Right ventricle myocardium superior (tissue), 1 donor: ENCODE data around the gene EEIG1. TPM values are rescaled to one million over a fixed set of nuclear protein-coding genes. Genes with fewer than 3 reads are reported as not detected.
A peak's percentile ranks its signal among the peaks of the same experiment; 100 is the strongest.

Experiments
- ATAC-seq: fragments of 200-7000 bp; cut with Tn5 transposase; one replicate; pipeline ENCODE4 v1.9.1; 2020; ENCODE audit warnings: mild to moderate bottlenecking; ENCODE audit not compliant: poor library complexity
- DNase-seq: peaks from one replicate; pipeline ENCODE4 v3.0.0-alpha.2; 2020
- intact Hi-C: fragments of 100-400 bp; cut with DNase I; formaldehyde crosslinking; loops from one replicate; pipeline ENCODE4 v1.11.2; 2022
- total RNA-seq: library from RNA; stranded (reverse); fragmentation: NEBNext Ultra II Directional; extraction: Animal tissue kit (Norgen Biotek cat#: 25700); gene quantifications from one replicate; pipeline ENCODE4 v1.2.1, GENCODE V29; 2021
- donor health status: DM: no; HTN: yes; CAD: no; lungs with severe emphysema.

EEIG1 gene
- total RNA-seq, 1 donor from 2014 or later: 21.8 TPM

DNA sequence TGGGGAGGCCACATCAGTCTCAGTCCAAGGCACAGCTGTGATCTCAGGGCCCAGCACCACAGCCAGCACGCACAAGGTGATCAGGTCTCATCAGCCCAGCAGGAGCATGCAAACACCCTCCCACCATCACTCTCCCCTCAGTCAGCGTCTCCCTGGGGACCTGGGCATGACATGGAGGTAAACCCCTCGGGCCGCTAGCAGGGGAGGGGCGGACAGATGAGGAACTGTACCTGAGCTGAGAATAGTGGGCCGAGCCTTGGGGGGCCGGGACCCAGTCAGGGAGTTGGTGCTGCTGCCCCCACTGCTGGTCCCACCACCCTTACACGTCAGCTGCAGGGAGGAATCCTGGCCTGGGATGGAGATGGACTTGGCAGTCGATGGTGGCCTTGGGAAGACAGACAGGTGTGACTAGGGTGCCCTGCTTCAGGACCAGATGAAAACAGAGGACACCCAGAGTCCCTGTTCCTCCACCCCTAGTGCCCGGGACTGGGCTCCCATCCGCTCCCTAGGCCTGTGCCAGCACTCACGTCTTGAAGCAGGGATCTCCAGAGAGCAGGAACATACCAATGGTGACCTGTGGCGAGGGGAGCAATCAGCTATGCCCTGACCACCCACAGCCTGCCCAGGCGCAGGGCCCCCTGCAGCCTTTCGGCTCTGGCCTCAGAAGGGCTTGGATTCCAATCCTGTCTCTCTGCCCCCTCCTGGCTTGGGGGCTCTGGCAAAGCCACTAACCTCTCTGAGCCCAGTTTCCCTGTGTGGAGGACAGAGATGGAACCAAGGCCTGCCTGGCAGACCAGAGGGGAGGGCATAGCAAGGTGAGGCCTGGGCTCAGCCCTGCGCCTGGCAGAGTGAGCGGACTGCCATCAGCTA is 32.7 kb downstream of the EEIG1 start:
- ATAC-seq (no peak), DNase-seq (no peak)
- intact Hi-C loops: no loop called here

GRCh38 chr9:127946728-127947127 is 34.1 kb downstream of the EEIG1 start:
- intact Hi-C loops: no loop called here
- no peak for DNase-seq

DNA sequence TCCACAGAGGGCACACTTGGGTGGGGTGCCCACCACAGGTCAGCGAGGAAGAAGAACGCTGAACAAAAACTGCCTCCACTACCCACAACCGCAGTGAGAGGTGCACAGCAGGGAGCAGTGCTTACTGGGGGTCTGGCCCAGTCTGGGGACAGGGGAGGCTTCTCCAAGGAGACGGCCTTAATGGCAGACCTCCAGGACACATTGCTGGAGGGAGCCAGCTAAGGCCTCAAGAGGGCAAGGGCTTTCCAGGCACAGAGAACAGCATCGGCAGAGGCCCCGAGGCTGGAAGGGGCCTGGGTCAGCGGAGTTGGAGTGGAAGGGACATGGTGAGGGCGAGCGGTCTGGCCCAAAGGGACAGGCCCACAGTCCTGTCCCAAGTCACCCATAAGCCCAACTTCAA is 34.8 kb downstream of the EEIG1 start:
- ATAC-seq (no peak), DNase-seq (no peak)
- intact Hi-C loops: loop anchor here (2.0 kb wide), 1 partner anchor 89 kb away; no protein-coding TSS in a partner anchor

More at GRCh38 chr9:127946728-127947127, 34.1 kb downstream of the EEIG1 start:
- ATAC-seq: no peak

- intact Hi-C loops: loop anchor here (2.0 kb wide), 1 partner anchor 89 kb away; no protein-coding TSS in a partner anchor
- DNase-seq (no peak), ATAC-seq (no peak)
Measured at GRCh38 chr9:127945338-127945737, 35.5 kb downstream of the EEIG1 start.

- no peak for DNase-seq
- intact Hi-C loops: loop anchor here (2.0 kb wide), 1 partner anchor 90 kb away; no protein-coding TSS in a partner anchor
- ATAC-seq: no peak
Measured at GRCh38 chr9:127944586-127945218, 36.1 kb downstream of the EEIG1 start.

GRCh38 chr9:127943731-127944144 is 37.1 kb downstream of the EEIG1 start:
- intact Hi-C loops: loop anchor here (2.0 kb wide), 1 partner anchor 91 kb away; no protein-coding TSS in a partner anchor
- peak; percentile 92 for DNase-seq
- ATAC-seq: peak; percentile 82

- DNase-seq: no peak
- intact Hi-C loops: no loop called here
- no peak for ATAC-seq
Measured at GRCh38 chr9:127943011-127943662, 37.7 kb downstream of the EEIG1 start.

DNA sequence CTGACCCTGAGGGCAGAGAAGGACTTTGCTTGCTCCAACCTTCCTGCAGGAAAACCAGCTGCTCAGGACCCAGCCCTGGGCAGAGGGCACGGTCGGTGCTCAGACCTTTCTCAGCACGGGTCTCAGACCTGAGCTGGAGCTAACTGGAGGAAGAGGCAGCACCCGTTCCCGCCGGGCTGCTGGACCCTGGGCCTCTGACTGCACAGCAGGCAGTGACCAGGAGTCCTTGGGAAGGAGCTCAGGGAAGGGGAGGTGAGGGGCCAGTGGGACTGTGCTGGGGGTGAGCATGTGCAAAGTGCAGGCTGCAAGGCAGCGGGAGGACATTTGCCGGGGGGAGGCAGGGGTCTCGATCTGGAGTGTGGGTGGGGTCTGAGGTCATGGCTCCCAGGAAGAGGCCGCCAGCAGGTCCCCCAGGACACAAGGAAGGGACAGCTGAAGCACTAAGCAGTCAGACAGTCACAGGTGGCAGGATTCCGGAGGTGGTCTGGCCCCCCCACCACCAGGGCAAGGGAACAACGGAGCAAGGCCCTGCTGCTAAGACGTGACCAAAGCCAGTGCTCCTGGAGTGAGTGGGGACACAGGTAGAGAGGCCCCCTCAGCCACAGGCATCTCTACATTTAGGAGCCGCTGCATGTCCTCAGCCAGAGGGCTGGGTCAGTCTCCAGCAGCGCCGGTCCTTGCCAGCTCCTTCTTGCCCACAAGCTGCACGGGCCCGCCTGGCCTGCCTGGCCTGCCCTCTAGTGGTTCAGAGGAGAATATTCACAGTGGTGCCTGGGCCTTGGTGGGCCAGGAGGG is 38.4 kb downstream of the EEIG1 start:
- DNase-seq (peak; percentile 86), ATAC-seq (peak; percentile 61)
- intact Hi-C loops: no loop called here

DNA sequence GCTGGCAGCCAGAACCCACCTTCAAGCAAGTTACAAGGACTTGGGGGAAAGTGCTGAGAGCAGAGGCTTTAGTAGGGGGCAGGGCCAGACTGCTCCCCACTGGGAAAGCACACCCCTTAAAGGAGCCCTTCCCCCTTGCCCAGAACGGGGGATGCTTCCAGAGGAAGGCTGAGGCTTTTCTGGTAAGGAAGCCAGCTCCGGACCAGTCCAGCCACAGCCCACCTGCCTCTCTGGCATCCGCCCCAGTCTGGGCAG is 38.9 kb downstream of the EEIG1 start:
- ATAC-seq: no peak
- no peak for DNase-seq
- intact Hi-C loops: no loop called here

GRCh38 chr9:127941062-127941960 is 39.5 kb downstream of the EEIG1 start:
- ATAC-seq (no peak), DNase-seq (no peak)
- intact Hi-C loops: no loop called here

DNA sequence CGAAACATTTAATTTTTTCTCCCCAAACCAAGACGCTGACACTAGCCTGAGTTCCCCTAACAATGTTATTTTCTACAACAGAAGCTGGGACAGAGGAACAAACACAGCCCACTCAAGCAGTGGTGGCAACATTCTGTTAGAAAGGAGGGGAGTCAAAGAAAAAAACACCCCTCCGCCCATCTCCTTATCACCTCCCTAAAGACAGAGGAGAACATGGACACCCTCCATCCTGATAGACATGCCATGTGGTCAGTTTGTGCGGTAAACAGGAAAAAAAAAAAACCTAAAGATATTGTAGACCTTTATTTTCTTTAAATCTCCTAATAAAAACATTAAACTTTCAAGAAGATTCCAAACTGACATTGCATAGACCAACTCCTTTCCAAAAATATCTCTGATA is 40.2 kb downstream of the EEIG1 start:
- ATAC-seq (no peak), DNase-seq (no peak)
- intact Hi-C loops: no loop called here

GRCh38 chr9:127938298-127938690 is 42.5 kb downstream of the EEIG1 start:
- intact Hi-C loops: no loop called here
- DNase-seq: no peak
- ATAC-seq: peak; percentile 29

- peak; percentile 93 for ATAC-seq
- intact Hi-C loops: no loop called here
- peak; percentile 89 for DNase-seq
Measured at GRCh38 chr9:127937388-127938297, 43.1 kb downstream of the EEIG1 start, which contains the start of gene DPM2. Gene DPM2 (minus strand): TSS chr9:127937854. CDS start chr9:127937820, 34 bp downstream.

DNA sequence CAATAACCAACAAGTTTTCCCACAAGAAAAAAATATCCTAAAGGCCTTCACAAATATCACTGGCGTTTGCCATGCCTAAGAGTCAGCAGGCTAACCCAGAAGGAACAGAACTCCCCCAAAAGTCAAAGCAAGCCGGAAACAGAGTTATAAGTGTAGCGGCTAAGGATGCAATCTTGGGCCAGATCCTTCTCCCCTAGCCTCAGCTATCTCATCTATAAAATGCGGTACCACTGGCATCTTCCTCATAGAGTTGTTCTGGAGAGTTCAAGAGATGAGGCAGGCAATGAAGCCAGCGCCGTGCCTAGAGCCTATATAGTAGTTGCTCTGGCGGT is 43.8 kb downstream of the EEIG1 start:
- intact Hi-C loops: no loop called here
- DNase-seq (no peak), ATAC-seq (no peak)

DNA sequence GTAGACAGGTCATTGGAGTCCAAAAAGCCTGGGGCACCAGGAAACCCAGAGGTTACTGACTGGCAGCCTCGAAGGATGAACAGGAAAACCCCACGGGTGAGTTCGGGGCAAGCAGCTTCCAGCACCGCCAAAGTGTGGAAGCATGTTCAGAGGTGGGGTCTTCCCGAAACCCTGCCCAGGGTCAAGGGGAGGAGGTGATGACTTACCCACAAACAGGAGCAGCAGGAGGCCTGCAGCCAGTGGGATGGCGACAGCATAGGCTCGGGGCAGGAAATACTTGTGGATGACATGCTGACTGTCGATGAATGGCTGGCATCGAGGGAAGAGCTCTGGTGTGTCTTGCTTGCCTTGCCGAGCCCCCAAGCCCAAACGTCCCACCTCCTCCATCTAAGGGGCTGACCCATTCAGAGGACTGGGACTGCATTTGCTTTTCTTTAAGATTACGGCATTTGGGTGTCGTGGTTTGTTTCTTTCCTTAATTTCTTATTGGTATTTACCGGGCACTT is 44.4 kb downstream of the EEIG1 start:
- ATAC-seq (no peak), DNase-seq (no peak)
- intact Hi-C loops: no loop called here

- DNase-seq: no peak
- intact Hi-C loops: no loop called here
- no peak for ATAC-seq
Measured at GRCh38 chr9:127935765-127936221, 45.0 kb downstream of the EEIG1 start.

DNA sequence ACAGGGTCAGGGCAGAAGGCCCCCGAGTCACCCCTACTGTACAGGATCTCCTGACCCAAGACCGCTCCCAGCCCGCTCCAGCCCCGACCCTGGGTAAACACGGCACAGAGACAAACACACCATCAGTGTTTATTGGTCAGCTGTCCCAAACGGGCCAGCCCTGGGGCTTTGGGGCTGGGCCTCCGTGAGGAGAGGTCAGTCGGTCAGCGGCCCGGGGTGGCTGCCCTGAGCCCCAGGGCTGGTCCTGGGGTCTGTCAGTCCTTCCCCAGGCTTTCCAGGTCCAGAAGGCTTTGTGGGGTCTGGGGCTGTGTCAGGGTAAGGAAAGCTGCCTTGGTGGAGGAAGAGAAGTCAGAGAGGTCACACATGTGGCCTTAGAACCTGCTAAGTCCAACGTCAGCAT is 45.8 kb downstream of the EEIG1 start:
- intact Hi-C loops: no loop called here
- DNase-seq: no peak
- no peak for ATAC-seq
